K562 (cell line): Measurements from ENCODE around the gene PRPF6. TPM values are rescaled to one million over a fixed set of nuclear protein-coding genes. Genes with fewer than 3 reads are reported as not detected.
A peak's percentile ranks its signal among the peaks of the same experiment; 100 is the strongest.

Source experiments
- ARID2 ChIP-seq: fragments of 450-650 bp; IDR thresholded peaks from 2 replicates; pipeline ENCODE4 v1.6.1; 2017; ENCODE audit warnings: antibody characterized with exemption, mild to moderate bottlenecking
- C11orf30 ChIP-seq: fragments of 450-650 bp; IDR thresholded peaks from 2 replicates; pipeline ENCODE4 v1.6.1; 2016; ENCODE audit warnings: low read depth, mild to moderate bottlenecking
- ERF ChIP-seq: fragments of 450-650 bp; formaldehyde crosslinking; IDR thresholded peaks from 2 replicates; pipeline ENCODE4 v1.4.0; 2020; ENCODE audit warnings: mild to moderate bottlenecking, mixed read lengths
- ETV5 ChIP-seq: sonication (generic); formaldehyde crosslinking; IDR thresholded peaks from 2 replicates; pipeline ENCODE4 v1.4.0; 2020; ENCODE audit warnings: low read depth, mild to moderate bottlenecking, missing genetic modification reagents
- HBP1 ChIP-seq: fragments of 450-650 bp; formaldehyde crosslinking; IDR thresholded peaks from 2 replicates; pipeline ENCODE4 v1.4.0; 2022; ENCODE audit warnings: missing genetic modification characterization
- HLTF ChIP-seq: fragments of 450-650 bp; IDR thresholded peaks from 2 replicates; pipeline ENCODE4 v1.6.1; 2016
- HMGN3 ChIP-seq: IDR thresholded peaks from 2 replicates; pipeline ENCODE4 v1.6.1; 2011; ENCODE audit warnings: borderline replicate concordance, low read depth, mild to moderate bottlenecking, mixed read lengths, low read length; ENCODE audit not compliant: insufficient read length; ENCODE audit errors: extremely low read depth
- HOXB6 ChIP-seq: fragments of 250-450 bp; sonication (Bioruptor Pico); IDR thresholded peaks from 2 replicates; pipeline ENCODE4 v1.5.1; 2022; ENCODE audit warnings: mild to moderate bottlenecking, borderline replicate concordance
- IRF1 ChIP-seq: sonication (generic); formaldehyde crosslinking; IDR thresholded peaks from 2 replicates; pipeline ENCODE4 v1.8.0; 2022; ENCODE audit warnings: missing genetic modification reagents, mild to moderate bottlenecking, borderline replicate concordance
- KAT2B ChIP-seq: IDR thresholded peaks from one replicate; pipeline ENCODE4 v1.6.1; 2012; ENCODE audit warnings: low read depth, mild to moderate bottlenecking, control low read depth, inconsistent platforms, low read length, moderate library complexity
- MAFK ChIP-seq: IDR thresholded peaks from 2 replicates; pipeline ENCODE4 v1.6.1; 2011; ENCODE audit warnings: low read length, improper control_type of control experiment
- MYC ChIP-seq, 2 experiments: fragments of 250-450 bp in 1 of 2; sonication (Bioruptor Pico) in 1 of 2; IDR thresholded peaks; 2 replicates each; pipeline versions ENCODE4 v1.5.1 to v1.6.1; 2012 to 2021; ENCODE audit warnings: low read depth in 2 of 2, borderline replicate concordance in 1 of 2, improper control_type of control experiment in 1 of 2, low read length in 1 of 2, mild to moderate bottlenecking in 1 of 2, moderate library complexity in 1 of 2
- NCOA1 ChIP-seq: fragments of 450-650 bp; IDR thresholded peaks from 2 replicates; pipeline ENCODE4 v1.6.1; 2016; ENCODE audit warnings: low read depth
- PHB ChIP-seq: fragments of 250-450 bp; sonication (Bioruptor Pico); IDR thresholded peaks from 2 replicates; pipeline ENCODE4 v1.5.0; 2021
- POLR3A ChIP-seq: IDR thresholded peaks from 2 replicates; pipeline ENCODE4 v1.6.1; 2011; ENCODE audit warnings: borderline replicate concordance, mild to moderate bottlenecking, moderate library complexity; ENCODE audit not compliant: insufficient read length, insufficient read depth; ENCODE audit errors: extremely low read depth
- RFX7 ChIP-seq: fragments of 250-450 bp; sonication (Bioruptor Pico); IDR thresholded peaks from 2 replicates; pipeline ENCODE4 v1.5.1; 2021; ENCODE audit warnings: mild to moderate bottlenecking
- SAFB2 ChIP-seq: fragments of 200-400 bp; formaldehyde crosslinking; IDR thresholded peaks from 2 replicates; pipeline ENCODE4 v1.6.1; 2018; ENCODE audit warnings: borderline replicate concordance, low read length, low read depth, moderate library complexity; ENCODE audit not compliant: severe bottlenecking
- TAF15 ChIP-seq: fragments of 200-400 bp; formaldehyde crosslinking; IDR thresholded peaks from 2 replicates; pipeline ENCODE4 v1.6.1; 2017; ENCODE audit warnings: mild to moderate bottlenecking, low read depth, low read length, moderate library complexity
- TBP ChIP-seq: optimal IDR thresholded peaks from 2 replicates; pipeline ENCODE3; 2011; ENCODE audit warnings: low read depth, low read length, improper control_type of control experiment
- ZBTB7A ChIP-seq: IDR thresholded peaks from 2 replicates; pipeline ENCODE4 v1.6.1; 2011; ENCODE audit warnings: low read depth, mild to moderate bottlenecking, low read length, moderate library complexity, borderline replicate concordance; ENCODE audit not compliant: control insufficient read depth
- ZNF3 ChIP-seq: fragments of 250-450 bp; sonication (Bioruptor Pico); IDR thresholded peaks from 2 replicates; pipeline ENCODE4 v1.5.0; 2021; ENCODE audit warnings: mild to moderate bottlenecking, moderate library complexity
- ZNF668 ChIP-seq: fragments of 250-450 bp; sonication (Bioruptor Pico); IDR thresholded peaks from 2 replicates; pipeline ENCODE4 v1.8.0; 2022; ENCODE audit warnings: mild to moderate bottlenecking, inconsistent platforms
- polyA plus RNA-seq, 8 experiments: library from polyadenylated mRNA; depleted of rRNA in 4 of 8; stranded (reverse) in 5 of 8; unstranded in 3 of 8; fragments of >200 nt; fragmentation: Nextera tagmentation in 2 of 8; fragmentation: Illumina TruSeq in 1 of 8; extraction: Ambion mirVana in 2 of 8; extraction: Trizol in 1 of 8; gene quantifications; 2 replicates each; pipeline versions ENCODE4 v1.2.1 to v1.2.3, GENCODE V29; 2011 to 2014; ENCODE audit warnings: inconsistent platforms in 1 of 8, missing spikeins in 1 of 8
- total RNA-seq, 7 experiments: library from RNA; depleted of rRNA in 6 of 7; stranded (reverse); fragments of >200 nt in 6 of 7; fragmentation: Illumina TruSeq in 2 of 7; extraction: Trizol in 2 of 7; gene quantifications; 2 replicates each; pipeline versions ENCODE4 v1.2.1 to v1.2.3, GENCODE V29; 2011 to 2021; ENCODE audit warnings: low replicate concordance in 1 of 7
- TF ChIP-seq, protein P1 (sequence below): fragments of 450-650 bp; IDR thresholded peaks from 2 replicates; pipeline ENCODE4 v1.6.1; 2017; ENCODE audit warnings: mild to moderate bottlenecking, moderate library complexity
- TF ChIP-seq, protein P2 (sequence below): sonication (generic); formaldehyde crosslinking; IDR thresholded peaks from 2 replicates; pipeline ENCODE4 v1.8.1; 2023; ENCODE audit warnings: mild to moderate bottlenecking, missing genetic modification reagents

The PRPF6 gene
- total and polyA plus RNA-seq, 9 of the 15 experiments (the other 6 are each of a cell fraction or from before 2014, with no cell fraction given): 4.2 to 83.2 (median 59.9) TPM

DNA sequence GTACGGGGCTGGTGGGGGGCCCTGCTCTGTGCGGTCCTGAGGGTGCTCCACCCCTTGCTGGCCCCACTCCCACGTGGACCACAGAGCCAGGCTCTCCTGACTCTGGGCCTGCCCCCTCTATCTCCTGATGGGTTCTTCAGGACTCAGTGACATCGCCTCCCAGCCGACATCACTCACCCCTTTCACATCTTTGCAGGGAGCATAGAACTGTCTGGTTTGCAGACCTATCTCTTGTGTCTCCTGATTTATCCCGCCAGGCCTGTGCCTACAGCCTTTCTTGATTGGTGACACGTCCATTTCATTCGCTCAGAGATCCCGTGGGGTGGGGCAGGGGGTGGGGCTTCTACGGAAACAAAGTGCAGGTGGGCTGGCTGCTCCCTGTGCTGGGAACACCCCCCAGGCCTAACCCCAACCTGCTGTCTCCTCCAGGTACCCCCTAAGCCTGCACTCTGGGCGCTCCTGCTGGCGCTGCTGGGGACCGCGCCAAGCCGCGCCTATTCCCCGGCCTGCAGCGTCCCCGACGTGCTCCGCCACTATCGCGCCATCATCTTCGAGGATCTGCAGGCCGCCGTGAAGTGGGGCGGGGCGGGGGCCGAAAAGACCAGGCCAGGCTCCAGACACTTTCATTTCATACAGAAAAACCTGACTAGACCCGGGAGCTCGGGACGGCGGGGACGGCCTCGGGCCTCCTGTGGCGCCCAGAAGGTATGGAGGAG lies 56.7 kb downstream of the PRPF6 start (continued):
- TF ChIP-seq SAFB2 (no peak), HMGN3 (peak; percentile 25), MYC (IDR thresholded peaks at IDR 0.05; ENCODE audit: low read depth, low read length) (no peak), MYC (CRISPR knock-in tag; IDR thresholded peaks at IDR 0.05; ENCODE audit: borderline replicate concordance, low read depth) (no peak), HBP1 (no peak), NCOA1 (no peak), POLR3A (no peak), ARID2 (no peak), IRF1 (CRISPR knock-in tag) (no peak), PHB (CRISPR knock-in tag) (no peak), C11orf30 (no peak), HOXB6 (no peak), HLTF (no peak), MAFK (no peak), ETV5 (CRISPR knock-in tag) (no peak), ZBTB7A (peak; percentile 15; the same call in 1 of the 2 replicates), TBP (no peak), ZNF3 (CRISPR knock-in tag) (no peak), RFX7 (CRISPR knock-in tag) (no peak), TAF15 (no peak), KAT2B (no peak), ERF (CRISPR knock-in tag) (no peak), ZNF668 (CRISPR knock-in tag) (no peak)
- TF ChIP-seq, protein P1, sequence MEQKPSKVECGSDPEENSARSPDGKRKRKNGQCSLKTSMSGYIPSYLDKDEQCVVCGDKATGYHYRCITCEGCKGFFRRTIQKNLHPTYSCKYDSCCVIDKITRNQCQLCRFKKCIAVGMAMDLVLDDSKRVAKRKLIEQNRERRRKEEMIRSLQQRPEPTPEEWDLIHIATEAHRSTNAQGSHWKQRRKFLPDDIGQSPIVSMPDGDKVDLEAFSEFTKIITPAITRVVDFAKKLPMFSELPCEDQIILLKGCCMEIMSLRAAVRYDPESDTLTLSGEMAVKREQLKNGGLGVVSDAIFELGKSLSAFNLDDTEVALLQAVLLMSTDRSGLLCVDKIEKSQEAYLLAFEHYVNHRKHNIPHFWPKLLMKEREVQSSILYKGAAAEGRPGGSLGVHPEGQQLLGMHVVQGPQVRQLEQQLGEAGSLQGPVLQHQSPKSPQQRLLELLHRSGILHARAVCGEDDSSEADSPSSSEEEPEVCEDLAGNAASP: no peak
- TF ChIP-seq, protein P2, sequence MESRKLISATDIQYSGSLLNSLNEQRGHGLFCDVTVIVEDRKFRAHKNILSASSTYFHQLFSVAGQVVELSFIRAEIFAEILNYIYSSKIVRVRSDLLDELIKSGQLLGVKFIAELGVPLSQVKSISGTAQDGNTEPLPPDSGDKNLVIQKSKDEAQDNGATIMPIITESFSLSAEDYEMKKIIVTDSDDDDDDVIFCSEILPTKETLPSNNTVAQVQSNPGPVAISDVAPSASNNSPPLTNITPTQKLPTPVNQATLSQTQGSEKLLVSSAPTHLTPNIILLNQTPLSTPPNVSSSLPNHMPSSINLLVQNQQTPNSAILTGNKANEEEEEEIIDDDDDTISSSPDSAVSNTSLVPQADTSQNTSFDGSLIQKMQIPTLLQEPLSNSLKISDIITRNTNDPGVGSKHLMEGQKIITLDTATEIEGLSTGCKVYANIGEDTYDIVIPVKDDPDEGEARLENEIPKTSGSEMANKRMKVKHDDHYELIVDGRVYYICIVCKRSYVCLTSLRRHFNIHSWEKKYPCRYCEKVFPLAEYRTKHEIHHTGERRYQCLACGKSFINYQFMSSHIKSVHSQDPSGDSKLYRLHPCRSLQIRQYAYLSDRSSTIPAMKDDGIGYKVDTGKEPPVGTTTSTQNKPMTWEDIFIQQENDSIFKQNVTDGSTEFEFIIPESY (CRISPR knock-in tag): peak; percentile 36; the same call in 1 of the 2 replicates
